GM12878 (cell line): Measurements from ENCODE around the gene NRXN3. TPM values are rescaled to one million over a fixed set of nuclear protein-coding genes. Genes with fewer than 3 reads are reported as not detected.

ENCODE experiments used
- ATAC-seq: fragments of 200-7000 bp; cut with Tn5 transposase; 3 replicates; pipeline ENCODE4 v1.9.1; 2020; ENCODE audit warnings: mild to moderate bottlenecking, moderate library complexity
- BruUV-seq: library from RNA; stranded (reverse); fragments of 400-500 nt; replicated peaks from 2 replicates; lab custom pipeline; 2021; lab: Mats Ljungman, UMichigan
- CTCF ChIA-PET: fragments of 300-600 bp; sonication (Branson Sonifier 250); formaldehyde crosslinking; extraction: SDS; loops from one replicate; lab custom pipeline; 2021; ENCODE audit warnings: inconsistent platforms; lab: Yijun Ruan, JAX
- POLR2A ChIA-PET: fragments of 350-600 bp; formaldehyde crosslinking; extraction: SDS; loops from one replicate; lab custom pipeline; 2021; ENCODE audit warnings: inconsistent platforms; lab: Charles Lee
- RAD21 ChIA-PET: fragments of 300-600 bp; sonication (Branson Sonifier 250); formaldehyde crosslinking; loops from one replicate; lab custom pipeline; 2023; ENCODE audit warnings: antibody characterized with exemption; ENCODE audit not compliant: unreplicated experiment; lab: Charles Lee
- SMC1A ChIA-PET: fragments of 300-600 bp; sonication (Branson Sonifier 250); formaldehyde crosslinking; loops from one replicate; lab custom pipeline; 2023; ENCODE audit not compliant: unreplicated experiment, uncharacterized antibody; lab: Charles Lee
- DNase-seq: peaks from one replicate; pipeline ENCODE4 v3.0.0-alpha.2; 2011; ENCODE audit warnings: low read depth, low spot score
- FAIRE-seq: peaks from 3 replicates; lab custom pipeline; 2011; peaks lifted over from hg19 to GRCh38; lab: Jason Lieb, UNC
- H2AFZ ChIP-seq: 2 replicates; pipeline ENCODE4 v1.6.0; 2011; ENCODE audit warnings: low read depth, low read length, control low read depth; ENCODE audit not compliant: control insufficient read depth
- H3K27ac ChIP-seq: 2 replicates; pipeline ENCODE4 v1.5.1; 2011; ENCODE audit warnings: control low read depth; ENCODE audit not compliant: control insufficient read depth, insufficient read depth
- H3K27me3 ChIP-seq, 2 experiments: replicated peaks in 1 of 2; 2 replicates each; pipeline versions ENCODE4 v1.6.0 to v1.6.1; 2011; ENCODE audit warnings: low read length in 1 of 2; ENCODE audit not compliant: control insufficient read depth in 2 of 2, insufficient read depth in 2 of 2
- H3K36me3 ChIP-seq, 2 experiments: 2 replicates each; pipeline ENCODE4 v1.5.1; 2011; ENCODE audit warnings: low read length in 1 of 2; ENCODE audit not compliant: control insufficient read depth in 2 of 2, insufficient read depth in 2 of 2
- H3K4me1 ChIP-seq: 2 replicates; pipeline ENCODE4 v1.6.1; 2011; ENCODE audit warnings: mild to moderate bottlenecking, low read length, moderate library complexity, mixed read lengths; ENCODE audit not compliant: control insufficient read depth, insufficient read depth
- H3K4me2 ChIP-seq: 2 replicates; pipeline ENCODE4 v1.6.0; 2011; ENCODE audit warnings: control low read depth; ENCODE audit not compliant: control insufficient read depth, insufficient read depth
- H3K4me3 ChIP-seq: fragments of 200-600 bp; sonication (generic); 2 replicates; pipeline ENCODE4 v1.5.1; 2016
- H3K79me2 ChIP-seq: 2 replicates; pipeline ENCODE4 v1.6.0; 2011; ENCODE audit warnings: low read length; ENCODE audit not compliant: control insufficient read depth, insufficient read depth
- H3K9ac ChIP-seq: 2 replicates; pipeline ENCODE4 v1.8.0; 2011; ENCODE audit warnings: low read length, control low read depth, mixed read lengths; ENCODE audit not compliant: control insufficient read depth, insufficient read depth
- H3K9me3 ChIP-seq: replicated peaks from 3 replicates; pipeline ENCODE4 v1.5.1; 2011; ENCODE audit warnings: mild to moderate bottlenecking, low read length; ENCODE audit not compliant: control insufficient read depth, insufficient read depth
- H4K20me1 ChIP-seq: 2 replicates; pipeline ENCODE4 v1.6.0; 2011; ENCODE audit not compliant: control insufficient read depth, insufficient read depth
- ASH2L ChIP-seq: fragments of 300-600, 200-600 bp; sonication (generic); IDR thresholded peaks from 2 replicates; pipeline ENCODE4 v1.6.1; 2017; ENCODE audit warnings: low read depth, mild to moderate bottlenecking, borderline replicate concordance
- BMI1 ChIP-seq: fragments of 450-650 bp; IDR thresholded peaks from 2 replicates; pipeline ENCODE4 v1.6.1; 2016; ENCODE audit warnings: mild to moderate bottlenecking, moderate library complexity, borderline replicate concordance
- EGR1 ChIP-seq, 2 experiments: IDR thresholded peaks; 1 replicate in 1 of 2; 2 replicates in 1 of 2; pipeline ENCODE4 v1.6.1; 2011 to 2012; ENCODE audit warnings: low read depth in 2 of 2, low read length in 2 of 2, borderline replicate concordance in 1 of 2, mild to moderate bottlenecking in 1 of 2, moderate library complexity in 1 of 2
- ETV6 ChIP-seq, 2 experiments: fragments of 450-650 bp in 1 of 2; IDR thresholded peaks in 1 of 2; conservative IDR thresholded peaks in 1 of 2; 2 replicates each; pipeline ENCODE4 v1.6.1; 2014; ENCODE audit warnings: antibody characterized with exemption in 1 of 2, borderline replicate concordance in 1 of 2, low read depth in 1 of 2, mild to moderate bottlenecking in 1 of 2, moderate library complexity in 1 of 2
- FOXK2 ChIP-seq: fragments of 450-650 bp; IDR thresholded peaks from 2 replicates; pipeline ENCODE4 v1.6.1; 2017; ENCODE audit warnings: mild to moderate bottlenecking, moderate library complexity
- KDM1A ChIP-seq: fragments of 200-600 bp; sonication (generic); IDR thresholded peaks from 2 replicates; pipeline ENCODE4 v1.6.1; 2016; ENCODE audit warnings: borderline replicate concordance
- NR2C2 ChIP-seq: IDR thresholded peaks from 2 replicates; pipeline ENCODE4 v1.6.1; 2011; ENCODE audit warnings: borderline replicate concordance, low read depth; ENCODE audit not compliant: control insufficient read depth, insufficient read length
- RB1 ChIP-seq: fragments of 450-650 bp; formaldehyde crosslinking; IDR thresholded peaks from 2 replicates; pipeline ENCODE4 v1.6.1; 2017; ENCODE audit warnings: mild to moderate bottlenecking, borderline replicate concordance
- SUPT20H ChIP-seq: IDR thresholded peaks from 2 replicates; pipeline ENCODE4 v1.6.1; 2011; ENCODE audit warnings: low read depth, mild to moderate bottlenecking, low read length, moderate library complexity, borderline replicate concordance; ENCODE audit not compliant: control insufficient read depth
- TCF7 ChIP-seq: IDR thresholded peaks from 2 replicates; pipeline ENCODE4 v1.6.1; 2014; ENCODE audit warnings: antibody characterized with exemption, borderline replicate concordance
- WGBS: methylation state at CpG from one replicate; pipeline ENCODE4 v1.1.6; 2016; ENCODE audit warnings: low lambda C conversion rate; ENCODE audit not compliant: insufficient replicate concordance, insufficient coverage; ENCODE audit errors: missing lambda C conversion rate; 5-methylcytosine and 5-hydroxymethylcytosine counted together
- in situ Hi-C: fragments of 300-500 bp; cut with MboI; formaldehyde crosslinking; loops from 9 replicates; pipeline ENCODE4 v1.14.3; 2018; ENCODE audit warnings: mixed read lengths
- intact Hi-C: fragments of 100-400 bp; cut with micrococcal nuclease; formaldehyde crosslinking; loops from one replicate; pipeline ENCODE4 v1.14.2; 2022; ENCODE audit not compliant: unreplicated experiment
- polyA plus RNA-seq, 11 experiments: library from polyadenylated mRNA; depleted of rRNA in 4 of 11; unstranded in 6 of 11; stranded (reverse) in 5 of 11; fragments of >200 nt; fragmentation: Nextera tagmentation in 4 of 11; fragmentation: Illumina TruSeq in 1 of 11; extraction: Ambion mirVana in 4 of 11; extraction: Trizol in 1 of 11; gene quantifications; 1 replicate in 1 of 11; 2 replicates in 10 of 11; pipeline versions ENCODE4 v1.2.1 to v1.2.3, GENCODE V29; 2011 to 2016; ENCODE audit warnings: inconsistent platforms in 2 of 11, missing spikeins in 2 of 11, low read depth in 1 of 11
- total RNA-seq, 4 experiments: library from RNA; depleted of rRNA in 3 of 4; stranded (reverse); fragments of >200 nt in 3 of 4; fragmentation: Illumina TruSeq in 1 of 4; extraction: Trizol in 1 of 4; gene quantifications; 2 replicates each; pipeline versions ENCODE4 v1.2.1 to v1.2.3, GENCODE V29; 2013 to 2021
- TF ChIP-seq, protein P1 (sequence below): fragments of 450-650 bp; IDR thresholded peaks from 2 replicates; pipeline ENCODE4 v1.6.1; 2017; ENCODE audit warnings: mild to moderate bottlenecking, moderate library complexity
- TF ChIP-seq, protein P2 (sequence below): fragments of 450-650 bp; formaldehyde crosslinking; IDR thresholded peaks from 2 replicates; pipeline ENCODE4 v1.5.0; 2022; ENCODE audit warnings: mild to moderate bottlenecking, missing genetic modification characterization

NRXN3 gene
- total and polyA plus RNA-seq, 10 of the 15 experiments (the other 5 are each of a cell fraction or from before 2014, with no cell fraction given), result 0.52 to 3.3 (median 1.4) TPM

DNA sequence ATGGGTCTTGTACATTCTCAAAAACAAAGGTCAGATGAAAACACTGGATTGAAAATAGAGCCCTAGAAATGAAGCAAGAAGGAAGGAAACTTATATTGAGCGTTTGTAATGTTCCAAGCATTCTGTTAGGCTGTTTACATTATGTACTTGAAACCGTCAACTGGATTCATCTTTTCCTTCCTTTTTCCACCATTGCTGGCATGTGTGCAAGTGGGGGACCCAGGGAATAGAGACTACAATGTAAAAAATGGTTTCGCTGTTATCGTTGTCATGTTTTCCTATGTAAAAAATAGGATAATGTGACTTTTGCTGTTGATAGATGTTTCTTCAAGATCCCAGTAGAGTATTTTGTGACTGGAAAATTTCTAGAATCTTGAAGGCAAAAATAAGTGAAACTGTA lies 913.2 kb downstream of the NRXN3 start:
- FAIRE-seq (no peak), DNase-seq (no peak), ATAC-seq (no peak)
- Histone ChIP-seq H3K79me2 (no peaks in the 10 kb centered on the region), H3K4me2 (no peak overlapping the region), H4K20me1 (no peaks in the 10 kb centered on the region), H3K27ac (no peak overlapping the region), H3K36me3 (no peaks in the 10 kb centered on the region), H3K9me3 (no peaks in the 10 kb centered on the region), H3K4me3 (no peak overlapping the region), H3K4me1 (no peaks in the 10 kb centered on the region), H2AFZ (no peak overlapping the region), H3K9ac (no peak overlapping the region), H3K27me3 (no peaks in the 10 kb centered on the region)
- ChIA-PET SMC1A (no interaction called here), CTCF (no interaction called here), POLR2A (no interaction called here), RAD21 (no interaction called here)
- intact Hi-C loops (no loop called here), in situ Hi-C loops (no loop called here)
- WGBS, result 30% methylated on average over 4 of the region's 4 CpGs
- TF ChIP-seq, protein P1, sequence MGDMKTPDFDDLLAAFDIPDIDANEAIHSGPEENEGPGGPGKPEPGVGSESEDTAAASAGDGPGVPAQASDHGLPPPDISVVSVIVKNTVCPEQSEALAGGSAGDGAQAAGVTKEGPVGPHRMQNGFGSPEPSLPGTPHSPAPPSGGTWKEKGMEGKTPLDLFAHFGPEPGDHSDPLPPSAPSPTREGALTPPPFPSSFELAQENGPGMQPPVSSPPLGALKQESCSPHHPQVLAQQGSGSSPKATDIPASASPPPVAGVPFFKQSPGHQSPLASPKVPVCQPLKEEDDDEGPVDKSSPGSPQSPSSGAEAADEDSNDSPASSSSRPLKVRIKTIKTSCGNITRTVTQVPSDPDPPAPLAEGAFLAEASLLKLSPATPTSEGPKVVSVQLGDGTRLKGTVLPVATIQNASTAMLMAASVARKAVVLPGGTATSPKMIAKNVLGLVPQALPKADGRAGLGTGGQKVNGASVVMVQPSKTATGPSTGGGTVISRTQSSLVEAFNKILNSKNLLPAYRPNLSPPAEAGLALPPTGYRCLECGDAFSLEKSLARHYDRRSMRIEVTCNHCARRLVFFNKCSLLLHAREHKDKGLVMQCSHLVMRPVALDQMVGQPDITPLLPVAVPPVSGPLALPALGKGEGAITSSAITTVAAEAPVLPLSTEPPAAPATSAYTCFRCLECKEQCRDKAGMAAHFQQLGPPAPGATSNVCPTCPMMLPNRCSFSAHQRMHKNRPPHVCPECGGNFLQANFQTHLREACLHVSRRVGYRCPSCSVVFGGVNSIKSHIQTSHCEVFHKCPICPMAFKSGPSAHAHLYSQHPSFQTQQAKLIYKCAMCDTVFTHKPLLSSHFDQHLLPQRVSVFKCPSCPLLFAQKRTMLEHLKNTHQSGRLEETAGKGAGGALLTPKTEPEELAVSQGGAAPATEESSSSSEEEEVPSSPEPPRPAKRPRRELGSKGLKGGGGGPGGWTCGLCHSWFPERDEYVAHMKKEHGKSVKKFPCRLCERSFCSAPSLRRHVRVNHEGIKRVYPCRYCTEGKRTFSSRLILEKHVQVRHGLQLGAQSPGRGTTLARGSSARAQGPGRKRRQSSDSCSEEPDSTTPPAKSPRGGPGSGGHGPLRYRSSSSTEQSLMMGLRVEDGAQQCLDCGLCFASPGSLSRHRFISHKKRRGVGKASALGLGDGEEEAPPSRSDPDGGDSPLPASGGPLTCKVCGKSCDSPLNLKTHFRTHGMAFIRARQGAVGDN, result no peak
- TF ChIP-seq, protein P2, sequence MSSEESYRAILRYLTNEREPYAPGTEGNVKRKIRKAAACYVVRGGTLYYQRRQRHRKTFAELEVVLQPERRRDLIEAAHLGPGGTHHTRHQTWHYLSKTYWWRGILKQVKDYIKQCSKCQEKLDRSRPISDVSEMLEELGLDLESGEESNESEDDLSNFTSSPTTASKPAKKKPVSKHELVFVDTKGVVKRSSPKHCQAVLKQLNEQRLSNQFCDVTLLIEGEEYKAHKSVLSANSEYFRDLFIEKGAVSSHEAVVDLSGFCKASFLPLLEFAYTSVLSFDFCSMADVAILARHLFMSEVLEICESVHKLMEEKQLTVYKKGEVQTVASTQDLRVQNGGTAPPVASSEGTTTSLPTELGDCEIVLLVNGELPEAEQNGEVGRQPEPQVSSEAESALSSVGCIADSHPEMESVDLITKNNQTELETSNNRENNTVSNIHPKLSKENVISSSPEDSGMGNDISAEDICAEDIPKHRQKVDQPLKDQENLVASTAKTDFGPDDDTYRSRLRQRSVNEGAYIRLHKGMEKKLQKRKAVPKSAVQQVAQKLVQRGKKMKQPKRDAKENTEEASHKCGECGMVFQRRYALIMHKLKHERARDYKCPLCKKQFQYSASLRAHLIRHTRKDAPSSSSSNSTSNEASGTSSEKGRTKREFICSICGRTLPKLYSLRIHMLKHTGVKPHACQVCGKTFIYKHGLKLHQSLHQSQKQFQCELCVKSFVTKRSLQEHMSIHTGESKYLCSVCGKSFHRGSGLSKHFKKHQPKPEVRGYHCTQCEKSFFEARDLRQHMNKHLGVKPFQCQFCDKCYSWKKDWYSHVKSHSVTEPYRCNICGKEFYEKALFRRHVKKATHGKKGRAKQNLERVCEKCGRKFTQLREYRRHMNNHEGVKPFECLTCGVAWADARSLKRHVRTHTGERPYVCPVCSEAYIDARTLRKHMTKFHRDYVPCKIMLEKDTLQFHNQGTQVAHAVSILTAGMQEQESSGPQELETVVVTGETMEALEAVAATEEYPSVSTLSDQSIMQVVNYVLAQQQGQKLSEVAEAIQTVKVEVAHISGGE (CRISPR knock-in tag), result no peak
- TF ChIP-seq ASH2L (no peak), EGR1 (IDR thresholded peaks at IDR 0.05; ENCODE audit: borderline replicate concordance in 1 of 2, low read depth in 2 of 2, low read length in 2 of 2) (no peak), TCF7 (no peak), NR2C2 (no peak), ETV6 (conservative IDR thresholded peaks at IDR 0.05 in 1 of 2, IDR thresholded peaks at IDR 0.05 in 1 of 2; ENCODE audit: borderline replicate concordance in 1 of 2, low read depth in 1 of 2) (no peak), KDM1A (no peak), RB1 (no peak), SUPT20H (no peak), BMI1 (no peak), FOXK2 (no peak)
- BruUV-seq, result no TSS peak
